Measurements from ENCODE around the gene ZNF732. TPM values are rescaled to one million over a fixed set of nuclear protein-coding genes. Genes with fewer than 3 reads are reported as not detected.

Gene ZNF732
- 1 to 10 TPM in 1 of 2 donors, not detected in 1; 1.4 TPM for total RNA-seq

DNA sequence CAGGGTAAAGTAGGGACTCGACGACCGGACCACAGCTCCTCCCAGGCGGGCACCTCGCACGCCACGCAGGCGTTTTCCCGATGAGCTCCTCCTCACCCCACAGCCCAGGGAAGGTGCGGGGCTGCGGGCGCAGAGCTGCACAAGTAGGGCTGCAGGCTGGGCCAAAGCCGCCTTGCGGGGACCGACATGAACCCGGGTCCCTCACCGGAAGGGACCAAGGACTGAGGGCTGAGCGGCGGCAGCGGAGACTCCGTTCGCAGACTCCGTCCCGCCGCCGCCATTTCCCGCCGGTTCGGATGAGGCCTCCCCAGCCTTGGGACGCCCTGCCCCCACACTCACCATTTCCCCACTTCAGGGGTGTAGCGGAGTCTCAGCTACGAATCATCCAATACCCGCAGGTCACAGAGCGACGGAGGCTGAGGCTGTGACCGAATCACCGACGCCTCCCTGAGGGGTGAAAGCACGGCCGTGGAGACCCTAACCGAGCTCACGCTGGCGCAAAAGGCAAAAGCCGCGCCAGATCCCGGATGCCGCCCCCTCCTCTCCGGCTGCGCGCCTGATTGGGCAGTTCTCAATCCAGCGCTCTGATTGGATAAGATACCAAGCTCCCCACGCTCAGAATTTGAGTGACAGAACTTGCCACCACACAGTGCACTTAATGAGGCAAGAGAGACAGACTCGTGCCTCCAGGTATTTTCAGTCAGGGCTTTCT is at the start of gene ZNF732:
ZNF732 (minus strand) TSS at position 506 of the 712 bp plus-strand sequence; CDS start at position 342, 164 bp downstream.
- Histone ChIP-seq H3K36me3 (no peaks in the 10 kb centered on the region), H3K9ac (ENCODE audit: low read depth in 2 of 2, low read length in 2 of 2) (no peak within 1 kb of the TSS), H3K27ac (no peak within 1 kb of the TSS), H3K9me3 (no peaks in the 10 kb centered on the region), H3K4me3 (peak within 1 kb of the TSS; percentile 9), H3K4me1 (no peaks in the 10 kb centered on the region), H3K27me3 (no peaks in the 10 kb centered on the region)
- intact Hi-C loops (cut with DNase I): no loop called here
- DNase-seq: peak; percentile 51
- TF ChIP-seq, protein P1, sequence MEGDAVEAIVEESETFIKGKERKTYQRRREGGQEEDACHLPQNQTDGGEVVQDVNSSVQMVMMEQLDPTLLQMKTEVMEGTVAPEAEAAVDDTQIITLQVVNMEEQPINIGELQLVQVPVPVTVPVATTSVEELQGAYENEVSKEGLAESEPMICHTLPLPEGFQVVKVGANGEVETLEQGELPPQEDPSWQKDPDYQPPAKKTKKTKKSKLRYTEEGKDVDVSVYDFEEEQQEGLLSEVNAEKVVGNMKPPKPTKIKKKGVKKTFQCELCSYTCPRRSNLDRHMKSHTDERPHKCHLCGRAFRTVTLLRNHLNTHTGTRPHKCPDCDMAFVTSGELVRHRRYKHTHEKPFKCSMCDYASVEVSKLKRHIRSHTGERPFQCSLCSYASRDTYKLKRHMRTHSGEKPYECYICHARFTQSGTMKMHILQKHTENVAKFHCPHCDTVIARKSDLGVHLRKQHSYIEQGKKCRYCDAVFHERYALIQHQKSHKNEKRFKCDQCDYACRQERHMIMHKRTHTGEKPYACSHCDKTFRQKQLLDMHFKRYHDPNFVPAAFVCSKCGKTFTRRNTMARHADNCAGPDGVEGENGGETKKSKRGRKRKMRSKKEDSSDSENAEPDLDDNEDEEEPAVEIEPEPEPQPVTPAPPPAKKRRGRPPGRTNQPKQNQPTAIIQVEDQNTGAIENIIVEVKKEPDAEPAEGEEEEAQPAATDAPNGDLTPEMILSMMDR (IDR thresholded peaks at IDR 0.05): no peak

DNA sequence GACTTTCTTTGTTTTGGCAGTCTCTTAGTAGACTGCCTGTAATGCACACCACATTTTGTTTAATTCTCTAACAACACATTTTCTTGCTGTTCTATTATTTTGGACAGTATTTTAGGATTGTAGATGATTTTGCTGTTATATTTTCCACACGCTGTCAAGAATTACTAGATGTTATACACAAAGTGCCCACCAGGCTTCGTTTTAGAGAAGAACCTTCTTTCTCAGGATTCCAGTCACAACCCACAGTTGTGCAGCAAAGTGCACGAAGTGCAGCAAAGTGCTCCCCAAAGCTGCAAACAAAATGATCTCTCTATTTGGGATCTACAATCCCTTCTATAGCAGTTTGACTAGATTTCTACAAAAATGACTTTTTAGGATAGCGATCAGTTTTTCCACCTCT is 34.7 kb upstream of the ZNF732 start:
- TF ChIP-seq, protein P1 (IDR thresholded peaks at IDR 0.05): no peak
- Histone ChIP-seq H3K9ac (ENCODE audit: low read depth in 2 of 2, low read length in 2 of 2) (no peak overlapping the region), H3K4me3 (no peak overlapping the region), H3K9me3 (peaks cover 7% of the 10 kb centered on the region), H3K27ac (no peak overlapping the region), H3K27me3 (no peaks in the 10 kb centered on the region), H3K36me3 (no peaks in the 10 kb centered on the region), H3K4me1 (no peaks in the 10 kb centered on the region)
- DNase-seq: no peak
- intact Hi-C loops (cut with DNase I): no loop called here

DNA sequence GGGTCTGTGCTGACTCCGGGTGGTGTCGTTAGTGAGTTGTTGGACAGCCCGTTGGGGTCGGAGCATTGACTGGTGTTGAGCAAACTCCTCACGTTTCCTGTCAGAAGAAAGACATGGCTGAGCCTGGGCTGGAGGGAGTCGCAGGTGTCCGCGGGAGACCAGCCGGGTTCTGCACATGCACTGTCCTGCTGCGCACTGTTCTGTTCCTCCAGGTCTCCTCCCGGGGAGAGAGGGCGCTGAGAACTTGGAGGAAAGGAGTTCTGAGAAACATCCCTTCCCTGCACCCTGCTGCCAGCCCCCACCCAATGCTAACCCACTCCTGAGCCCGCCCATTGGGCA is 33.5 kb upstream of the ZNF732 start:
- Histone ChIP-seq H3K27ac (no peak overlapping the region), H3K4me3 (peak overlapping the region; percentile 98), H3K36me3 (no peaks in the 10 kb centered on the region), H3K4me1 (no peaks in the 10 kb centered on the region), H3K27me3 (no peaks in the 10 kb centered on the region), H3K9me3 (peaks cover 7% of the 10 kb centered on the region), H3K9ac (ENCODE audit: low read depth in 2 of 2, low read length in 2 of 2) (peak overlapping the region in 1 of 2 donors; percentile 95)
- TF ChIP-seq, protein P1 (IDR thresholded peaks at IDR 0.05): no peak
- intact Hi-C loops (cut with DNase I): loop anchor here (10.0 kb wide), 1 partner anchor 156 kb away; the partner anchor contains the start of genes PIGG and ZNF721
- DNase-seq: no peak

DNA sequence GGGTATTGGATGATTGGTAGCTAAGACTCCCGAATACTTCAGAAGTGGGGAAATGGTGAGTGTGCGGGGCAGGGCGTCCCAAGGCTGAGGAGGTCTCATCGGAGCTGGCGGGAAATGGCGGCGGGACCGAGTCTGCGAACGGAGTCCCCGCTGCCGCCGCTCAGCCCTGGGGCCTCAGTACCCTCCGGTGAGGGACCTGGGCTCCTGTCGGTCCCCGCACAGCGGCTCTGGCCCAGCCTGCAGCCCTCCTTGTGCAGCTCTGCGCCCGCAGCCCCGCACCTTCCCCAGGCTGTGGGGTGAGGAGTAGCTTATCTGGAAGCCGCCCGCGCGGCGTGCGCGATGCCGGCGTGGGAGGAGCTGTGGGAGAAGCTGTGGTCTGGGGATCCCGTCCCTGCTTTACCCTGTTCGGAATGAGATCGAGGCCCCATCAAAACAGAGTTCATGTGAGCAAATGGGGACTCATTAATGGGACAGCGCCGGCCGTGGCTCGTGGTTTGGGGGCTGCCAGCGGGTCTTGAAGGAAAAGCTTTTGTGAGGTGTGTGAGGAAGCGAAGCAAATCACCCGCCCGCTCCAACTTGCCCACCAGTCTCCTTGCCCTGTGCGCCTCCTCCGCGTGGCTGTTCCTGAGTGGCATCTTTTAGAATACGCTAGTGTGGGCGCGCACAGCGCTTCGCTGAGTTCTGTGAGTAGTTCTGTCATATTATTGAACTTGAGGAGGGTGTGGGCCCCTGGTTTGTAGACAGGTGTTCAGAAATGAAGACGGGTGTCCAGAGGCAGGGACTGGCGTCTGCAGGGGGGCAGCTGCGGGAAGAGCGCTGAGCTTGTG is 32.9 kb upstream of the ZNF732 start:
- intact Hi-C loops (cut with DNase I): loop anchor here (10.0 kb wide), 1 partner anchor 157 kb away; the partner anchor contains the start of genes PIGG and ZNF721
- peak; percentile 37 for DNase-seq

More for the DNA sequence above, 32.9 kb upstream of the ZNF732 start:
- no peaks in the 10 kb centered on the region for H3K36me3 ChIP-seq
- H3K27me3 ChIP-seq: no peaks in the 10 kb centered on the region
- TF ChIP-seq, protein P1 (IDR thresholded peaks at IDR 0.05): no peak
- no peaks in the 10 kb centered on the region for H3K4me1 ChIP-seq
- peak overlapping the region; percentile 95 to 99 for H3K9ac ChIP-seq (ENCODE audit: low read depth in 2 of 2, low read length in 2 of 2)
- peaks cover 7% of the 10 kb centered on the region for H3K9me3 ChIP-seq
- H3K27ac ChIP-seq: peak overlapping the region; percentile 84
- H3K4me3 ChIP-seq: peak overlapping the region; percentile 98
